K562 (cell line): Measurements from ENCODE around the gene RPLP2.

ENCODE experiments used
- CTCF ChIP-seq, 3 experiments: IDR thresholded peaks in 2 of 3; conservative IDR thresholded peaks in 1 of 3; 2 replicates each; pipeline ENCODE4 v1.5.1; 2011 to 2012; ENCODE audit warnings: low read length in 3 of 3, mild to moderate bottlenecking in 3 of 3, control low read depth in 2 of 3, improper control_type of control experiment in 1 of 3, inconsistent platforms in 1 of 3, low read depth in 1 of 3, mixed read lengths in 1 of 3, moderate library complexity in 1 of 3; ENCODE audit not compliant: insufficient read depth in 2 of 3
- FOXK2 ChIP-seq, 2 experiments: fragments of 450-650 bp; IDR thresholded peaks in 1 of 2; conservative IDR thresholded peaks in 1 of 2; 2 replicates each; pipeline ENCODE4 v1.6.1; 2016; ENCODE audit warnings: low read depth in 2 of 2, mild to moderate bottlenecking in 1 of 2
- MAFG ChIP-seq: fragments of 450-650 bp; conservative IDR thresholded peaks from 2 replicates; pipeline ENCODE4 v1.6.1; 2016; ENCODE audit warnings: missing genetic modification characterization, missing compliant biosample characterization
- MXI1 ChIP-seq: IDR thresholded peaks from 2 replicates; pipeline ENCODE4 v1.6.1; 2011; ENCODE audit warnings: low read depth, mild to moderate bottlenecking, improper control_type of control experiment, low read length
- ZNF146 ChIP-seq: IDR thresholded peaks from one replicate; pipeline ENCODE4 v1.6.1; 2018; ENCODE audit warnings: missing compliant biosample characterization; ENCODE audit not compliant: unreplicated experiment

DNA sequence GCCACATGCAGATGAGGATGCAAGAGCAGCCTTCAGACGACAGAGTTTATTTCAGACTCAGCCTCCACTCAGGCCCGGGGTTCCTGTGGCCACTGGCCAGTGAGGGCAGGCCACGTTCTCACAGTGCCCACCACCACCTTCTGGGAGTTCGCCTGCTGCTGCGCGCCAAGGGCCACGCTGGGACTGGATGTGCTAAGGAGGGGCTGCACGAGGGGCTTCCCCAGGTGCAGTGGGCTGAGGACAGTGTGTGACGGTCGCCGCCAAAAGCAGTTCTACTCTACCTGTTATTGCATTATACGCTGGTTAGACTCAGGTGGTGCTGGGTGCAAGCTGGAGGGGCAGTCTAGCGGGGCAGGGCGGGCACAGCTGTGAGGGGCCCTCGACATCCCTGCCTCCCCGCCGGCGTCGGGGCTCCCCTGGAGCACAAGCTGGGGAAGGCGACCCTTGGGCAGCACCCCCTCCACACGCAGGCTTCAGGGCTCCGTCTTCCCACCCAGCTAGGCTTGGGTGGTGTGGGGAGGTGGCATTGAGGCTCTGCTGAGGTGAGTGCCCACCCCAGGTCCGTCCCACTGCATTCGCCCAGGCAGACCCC is 22.6 kb upstream of the RPLP2 start:
- TF ChIP-seq CTCF (IDR thresholded peaks at IDR 0.05 in 2 of 3, conservative IDR thresholded peaks at IDR 0.05 in 1 of 3; ENCODE audit: insufficient read depth in 2 of 3, low read depth in 1 of 3, low read length in 3 of 3) (no peak), ZNF146 (CRISPR knock-in tag) (no peak), FOXK2 (conservative IDR thresholded peaks at IDR 0.05 in 1 of 2, IDR thresholded peaks at IDR 0.05 in 1 of 2; ENCODE audit: low read depth in 2 of 2) (no peak), MAFG (tag) (no peak), MXI1 (no peak)
